T1000 (cell line): ENCODE data around the gene OR3A3.
"Not testable (repeated sequence)": the region's sequence is repeated elsewhere in the genome, so short reads cannot be mapped to it uniquely, and the experiment has no call there.

Source experiments
- DNase-seq: peaks from one replicate; lab custom pipeline; 2025; ENCODE audit warnings: mixed read lengths; lab: John Stamatoyannopoulos, UW

The OR3A3 gene

GRCh38 chr17:3411070-3411469, at the start of gene OR3A3:
Gene OR3A3, plus strand, starts transcription at chr17:3411370.
- DNase-seq: no peak

GRCh38 chr17:3371167-3371566, 40.0 kb upstream of the OR3A3 start:
- DNase-seq: not testable (repeated sequence)

GRCh38 chr17:3378321-3378720, 32.8 kb upstream of the OR3A3 start:
- no peak for DNase-seq

- DNase-seq: no peak
Measured at GRCh38 chr17:3381957-3382356, 29.2 kb upstream of the OR3A3 start.

GRCh38 chr17:3385869-3386816, 25.0 kb upstream of the OR3A3 start, which contains the start of gene OR3A2:
Gene OR3A2, minus strand, starts transcription at chr17:3386308.
- DNase-seq: no peak

GRCh38 chr17:3389791-3390190, 21.4 kb upstream of the OR3A3 start:
- DNase-seq: no peak

GRCh38 chr17:3397801-3398200, 13.4 kb upstream of the OR3A3 start:
- DNase-seq: not testable (repeated sequence)

GRCh38 chr17:3398310-3398709, 12.9 kb upstream of the OR3A3 start, which contains the start of gene OR1E1:
Gene OR1E1, minus strand, starts transcription at chr17:3398410. Its CDS starts 0 bp downstream, at chr17:3398410.
- no peak for DNase-seq

- no peak for DNase-seq
Measured at GRCh38 chr17:3400055-3400454, 11.1 kb upstream of the OR3A3 start.

GRCh38 chr17:3401786-3402185, 9.4 kb upstream of the OR3A3 start:
- DNase-seq: no peak

- DNase-seq: not testable (repeated sequence)
Measured at GRCh38 chr17:3403856-3404255, 7.3 kb upstream of the OR3A3 start.

- not testable (repeated sequence) for DNase-seq
Measured at GRCh38 chr17:3412216-3412615, 1.0 kb downstream of the OR3A3 start.

- no peak for DNase-seq
Measured at GRCh38 chr17:3415610-3416009, 4.4 kb downstream of the OR3A3 start.

- no peak for DNase-seq
Measured at GRCh38 chr17:3418222-3418621, 7.1 kb downstream of the OR3A3 start.

- not testable (repeated sequence) for DNase-seq
Measured at GRCh38 chr17:3433215-3433614, 22.0 kb downstream of the OR3A3 start.

- no peak for DNase-seq
Measured at GRCh38 chr17:3433741-3434140, 22.6 kb downstream of the OR3A3 start, which contains the start of gene OR1E2. Gene OR1E2, minus strand, starts transcription at chr17:3433841. Its CDS starts 0 bp downstream, at chr17:3433841.

GRCh38 chr17:3438368-3438767, 27.2 kb downstream of the OR3A3 start:
- DNase-seq: no peak

- DNase-seq: no peak
Measured at GRCh38 chr17:3440451-3440850, 29.3 kb downstream of the OR3A3 start.

- DNase-seq: no peak
Measured at GRCh38 chr17:3447625-3448024, 36.5 kb downstream of the OR3A3 start.

GRCh38 chr17:3448059-3448665, 37.0 kb downstream of the OR3A3 start:
- no peak for DNase-seq

GRCh38 chr17:3466355-3466754, 55.2 kb downstream of the OR3A3 start:
- DNase-seq: not testable (repeated sequence)

GRCh38 chr17:3469529-3469928, 58.4 kb downstream of the OR3A3 start:
- DNase-seq: no peak

- DNase-seq: no peak
Measured at GRCh38 chr17:3471599-3471998, 60.4 kb downstream of the OR3A3 start, which contains the start of gene SPATA22. Gene SPATA22, minus strand, starts transcription at chr17:3471819. Its CDS starts 2,494 bp downstream, at chr17:3469325.
